HEK293 (cell line): ENCODE data around the gene CLIP1.

Experiments
- CTCF ChIA-PET: fragments of 350-600 bp; formaldehyde crosslinking; extraction: SDS; loops from one replicate; lab custom pipeline; 2021; ENCODE audit warnings: antibody characterized with exemption; lab: Yijun Ruan, JAX
- POLR2A ChIA-PET: fragments of 300-600 bp; formaldehyde crosslinking; extraction: SDS; loops from one replicate; lab custom pipeline; 2020; ENCODE audit warnings: antibody characterized with exemption, inconsistent platforms; lab: Yijun Ruan, JAX
- H3K27ac ChIP-seq: fragments of 200-500 bp; sonication (Bioruptor generic); 2 replicates; pipeline ENCODE4 v1.5.1; 2014; ENCODE audit warnings: low read depth, low read length, control low read depth, inconsistent platforms; ENCODE audit errors: extremely low read depth
- H3K36me3 ChIP-seq, 2 experiments: fragments of 200-500 bp in 1 of 2; sonication (Bioruptor generic) in 1 of 2; 1 replicate in 1 of 2; 2 replicates in 1 of 2; pipeline ENCODE4 v1.5.1; 2014 to 2017; ENCODE audit warnings: inconsistent platforms in 2 of 2, low read length in 2 of 2; ENCODE audit not compliant: control insufficient read depth in 2 of 2, insufficient read depth in 1 of 2
- H3K4me1 ChIP-seq: fragments of 200-500 bp; sonication (Bioruptor generic); 2 replicates; pipeline ENCODE4 v1.5.1; 2014; ENCODE audit warnings: mild to moderate bottlenecking, low read length, inconsistent platforms; ENCODE audit not compliant: control insufficient read depth, insufficient read depth
- H3K4me3 ChIP-seq: 2 replicates; pipeline ENCODE4 v1.5.1; 2011; ENCODE audit warnings: low read depth, mild to moderate bottlenecking, control low read depth, low read length, moderate library complexity
- H3K9me3 ChIP-seq: fragments of 200-500 bp; sonication (Bioruptor generic); 2 replicates; pipeline ENCODE4 v1.5.1; 2014; ENCODE audit warnings: low read depth, low read length, inconsistent platforms; ENCODE audit not compliant: control insufficient read depth, insufficient read depth
- BCL11B ChIP-seq: fragments of 450-650 bp; formaldehyde crosslinking; IDR thresholded peaks from 2 replicates; pipeline ENCODE4 v1.5.1; 2016; ENCODE audit warnings: low read depth, missing biosample characterization, missing genetic modification characterization
- KLF16 ChIP-seq: fragments of 450-650 bp; formaldehyde crosslinking; IDR thresholded peaks from 2 replicates; pipeline ENCODE4 v1.5.1; 2017; ENCODE audit warnings: missing biosample characterization, missing genetic modification characterization
- KLF7 ChIP-seq: fragments of 450-650 bp; formaldehyde crosslinking; IDR thresholded peaks from 2 replicates; pipeline ENCODE4 v1.5.1; 2016; ENCODE audit warnings: missing biosample characterization, missing genetic modification characterization, borderline replicate concordance
- WT1 ChIP-seq: fragments of 450-650 bp; formaldehyde crosslinking; IDR thresholded peaks from 2 replicates; pipeline ENCODE4 v1.5.1; 2016; ENCODE audit warnings: missing biosample characterization, missing genetic modification characterization
- ZBTB8A ChIP-seq: fragments of 450-650 bp; formaldehyde crosslinking; IDR thresholded peaks from 2 replicates; pipeline ENCODE4 v1.5.1; 2016; ENCODE audit warnings: missing biosample characterization, missing genetic modification characterization
- ZFP37 ChIP-seq: fragments of 450-650 bp; formaldehyde crosslinking; IDR thresholded peaks from 2 replicates; pipeline ENCODE4 v1.5.1; 2016; ENCODE audit warnings: missing biosample characterization, missing genetic modification characterization
- ZNF157 ChIP-seq: fragments of 450-650 bp; formaldehyde crosslinking; IDR thresholded peaks from 2 replicates; pipeline ENCODE4 v1.5.1; 2016; ENCODE audit warnings: missing biosample characterization, missing genetic modification characterization
- ZNF335 ChIP-seq: fragments of 450-650 bp; formaldehyde crosslinking; conservative IDR thresholded peaks from 2 replicates; pipeline ENCODE4 v1.5.1; 2016; ENCODE audit warnings: missing biosample characterization, missing genetic modification characterization
- ZNF354C ChIP-seq: fragments of 450-650 bp; formaldehyde crosslinking; IDR thresholded peaks from 2 replicates; pipeline ENCODE4 v1.5.1; 2016; ENCODE audit warnings: missing biosample characterization, missing genetic modification characterization, low read depth, borderline replicate concordance
- ZNF544 ChIP-seq: fragments of 450-650 bp; formaldehyde crosslinking; IDR thresholded peaks from 2 replicates; pipeline ENCODE4 v1.5.0; 2017; ENCODE audit warnings: missing biosample characterization, missing genetic modification characterization
- ZNF548 ChIP-seq: fragments of 450-650 bp; formaldehyde crosslinking; IDR thresholded peaks from 2 replicates; pipeline ENCODE4 v1.5.1; 2016; ENCODE audit warnings: missing biosample characterization, missing genetic modification characterization
- ZNF561 ChIP-seq: fragments of 450-650 bp; IDR thresholded peaks from 2 replicates; pipeline ENCODE4 v1.5.1; 2018; ENCODE audit warnings: missing biosample characterization, missing genetic modification characterization, borderline replicate concordance
- ZNF610 ChIP-seq: fragments of 450-650 bp; formaldehyde crosslinking; IDR thresholded peaks from 2 replicates; pipeline ENCODE4 v1.5.1; 2016; ENCODE audit warnings: missing biosample characterization, missing genetic modification characterization, borderline replicate concordance
- ZNF677 ChIP-seq: fragments of 450-650 bp; IDR thresholded peaks from 2 replicates; pipeline ENCODE4 v1.5.0; 2018; ENCODE audit warnings: missing biosample characterization, mild to moderate bottlenecking, missing genetic modification characterization, moderate library complexity
- ZNF76 ChIP-seq: fragments of 450-650 bp; formaldehyde crosslinking; IDR thresholded peaks from 2 replicates; pipeline ENCODE4; 2016; ENCODE audit warnings: low read depth, missing biosample characterization, missing genetic modification characterization, borderline replicate concordance
- TF ChIP-seq, protein P1 (sequence below): fragments of 450-650 bp; formaldehyde crosslinking; IDR thresholded peaks from 2 replicates; pipeline ENCODE4; 2016; ENCODE audit warnings: missing biosample characterization, missing genetic modification characterization
- TF ChIP-seq, protein P2 (sequence below): fragments of 450-650 bp; formaldehyde crosslinking; IDR thresholded peaks from 2 replicates; pipeline ENCODE4 v1.5.1; 2016; ENCODE audit warnings: missing biosample characterization, missing genetic modification characterization, borderline replicate concordance
- TF ChIP-seq, protein P3 (sequence below): fragments of 450-650 bp; formaldehyde crosslinking; IDR thresholded peaks from 2 replicates; pipeline ENCODE4 v1.5.1; 2016; ENCODE audit warnings: missing biosample characterization, missing genetic modification characterization
- TF ChIP-seq, protein P4 (sequence below): fragments of 450-650 bp; formaldehyde crosslinking; IDR thresholded peaks from 2 replicates; pipeline ENCODE4 v1.5.1; 2016; ENCODE audit warnings: missing biosample characterization, missing genetic modification characterization, low read depth
- TF ChIP-seq, protein P5 (sequence below): fragments of 450-650 bp; formaldehyde crosslinking; IDR thresholded peaks from 2 replicates; pipeline ENCODE4 v1.5.1; 2016; ENCODE audit warnings: missing biosample characterization, missing genetic modification characterization

CLIP1 gene

DNA sequence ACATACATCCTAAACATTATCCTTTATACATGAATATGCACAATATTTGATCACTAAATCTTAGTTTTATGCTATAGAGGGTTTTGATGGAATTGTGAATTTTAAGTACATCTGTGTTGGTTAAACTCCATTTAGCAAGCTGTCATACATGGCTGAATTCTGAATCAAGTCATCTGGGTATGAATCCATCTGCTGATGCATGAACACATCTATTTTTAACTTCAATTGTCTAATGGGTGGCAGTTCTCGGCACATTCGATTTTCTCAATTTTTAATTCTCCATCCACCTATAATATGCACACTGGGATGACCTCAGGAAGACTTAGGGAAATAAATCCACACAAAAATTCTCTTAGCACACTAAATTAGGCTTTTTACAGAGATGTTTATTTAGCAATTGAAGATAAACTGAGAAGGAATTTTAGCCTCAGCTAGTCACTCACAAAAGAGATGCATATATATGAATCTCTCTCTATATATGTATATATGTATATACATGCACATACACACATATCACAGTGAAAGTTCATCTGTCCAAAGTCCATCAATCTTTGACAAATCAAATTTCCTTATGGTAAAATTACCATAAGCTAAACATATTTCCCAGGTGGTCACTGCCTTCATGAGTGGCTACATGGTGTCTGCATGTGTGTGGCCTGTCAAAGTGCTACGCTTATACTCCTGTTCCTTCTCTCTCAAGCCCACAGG is 111.7 kb downstream of the CLIP1 start:
- ChIA-PET CTCF (interaction anchor here (1.2 kb wide), 2 partner anchors 21 to 25 kb away, joined by 3 read pairs; no protein-coding TSS in a partner anchor), POLR2A (no interaction called here)
- TF ChIP-seq ZNF354C (tag by site-specific recombination) (no peak), ZNF157 (tag by site-specific recombination) (no peak), BCL11B (tag by site-specific recombination) (no peak), ZNF610 (tag by site-specific recombination) (no peak), ZNF677 (tag by site-specific recombination) (no peak)
- TF ChIP-seq, protein P1, sequence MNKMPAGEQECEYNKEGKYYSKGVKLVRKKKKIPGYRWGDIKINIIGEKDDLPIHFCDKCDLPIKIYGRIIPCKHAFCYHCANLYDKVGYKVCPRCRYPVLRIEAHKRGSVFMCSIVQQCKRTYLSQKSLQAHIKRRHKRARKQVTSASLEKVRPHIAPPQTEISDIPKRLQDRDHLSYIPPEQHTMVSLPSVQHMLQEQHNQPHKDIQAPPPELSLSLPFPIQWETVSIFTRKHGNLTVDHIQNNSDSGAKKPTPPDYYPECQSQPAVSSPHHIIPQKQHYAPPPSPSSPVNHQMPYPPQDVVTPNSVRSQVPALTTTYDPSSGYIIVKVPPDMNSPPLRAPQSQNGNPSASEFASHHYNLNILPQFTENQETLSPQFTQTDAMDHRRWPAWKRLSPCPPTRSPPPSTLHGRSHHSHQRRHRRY (tag by site-specific recombination): no peak
- TF ChIP-seq, protein P2, sequence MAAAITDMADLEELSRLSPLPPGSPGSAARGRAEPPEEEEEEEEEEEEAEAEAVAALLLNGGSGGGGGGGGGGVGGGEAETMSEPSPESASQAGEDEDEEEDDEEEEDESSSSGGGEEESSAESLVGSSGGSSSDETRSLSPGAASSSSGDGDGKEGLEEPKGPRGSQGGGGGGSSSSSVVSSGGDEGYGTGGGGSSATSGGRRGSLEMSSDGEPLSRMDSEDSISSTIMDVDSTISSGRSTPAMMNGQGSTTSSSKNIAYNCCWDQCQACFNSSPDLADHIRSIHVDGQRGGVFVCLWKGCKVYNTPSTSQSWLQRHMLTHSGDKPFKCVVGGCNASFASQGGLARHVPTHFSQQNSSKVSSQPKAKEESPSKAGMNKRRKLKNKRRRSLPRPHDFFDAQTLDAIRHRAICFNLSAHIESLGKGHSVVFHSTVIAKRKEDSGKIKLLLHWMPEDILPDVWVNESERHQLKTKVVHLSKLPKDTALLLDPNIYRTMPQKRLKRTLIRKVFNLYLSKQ (tag by site-specific recombination): no peak
- TF ChIP-seq, protein P3, sequence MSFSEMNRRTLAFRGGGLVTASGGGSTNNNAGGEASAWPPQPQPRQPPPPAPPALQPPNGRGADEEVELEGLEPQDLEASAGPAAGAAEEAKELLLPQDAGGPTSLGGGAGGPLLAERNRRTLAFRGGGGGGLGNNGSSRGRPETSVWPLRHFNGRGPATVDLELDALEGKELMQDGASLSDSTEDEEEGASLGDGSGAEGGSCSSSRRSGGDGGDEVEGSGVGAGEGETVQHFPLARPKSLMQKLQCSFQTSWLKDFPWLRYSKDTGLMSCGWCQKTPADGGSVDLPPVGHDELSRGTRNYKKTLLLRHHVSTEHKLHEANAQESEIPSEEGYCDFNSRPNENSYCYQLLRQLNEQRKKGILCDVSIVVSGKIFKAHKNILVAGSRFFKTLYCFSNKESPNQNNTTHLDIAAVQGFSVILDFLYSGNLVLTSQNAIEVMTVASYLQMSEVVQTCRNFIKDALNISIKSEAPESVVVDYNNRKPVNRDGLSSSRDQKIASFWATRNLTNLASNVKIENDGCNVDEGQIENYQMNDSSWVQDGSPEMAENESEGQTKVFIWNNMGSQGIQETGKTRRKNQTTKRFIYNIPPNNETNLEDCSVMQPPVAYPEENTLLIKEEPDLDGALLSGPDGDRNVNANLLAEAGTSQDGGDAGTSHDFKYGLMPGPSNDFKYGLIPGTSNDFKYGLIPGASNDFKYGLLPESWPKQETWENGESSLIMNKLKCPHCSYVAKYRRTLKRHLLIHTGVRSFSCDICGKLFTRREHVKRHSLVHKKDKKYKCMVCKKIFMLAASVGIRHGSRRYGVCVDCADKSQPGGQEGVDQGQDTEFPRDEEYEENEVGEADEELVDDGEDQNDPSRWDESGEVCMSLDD (tag by site-specific recombination): no peak
- H3K9me3 ChIP-seq: no peaks in the 10 kb centered on the region
- H3K36me3 ChIP-seq: peaks cover under 1 to 25% of the 10 kb centered on the region in 2 experiments; a peak in 2 of 3 replicates
- no peak overlapping the region for H3K4me3 ChIP-seq
- no peak overlapping the region for H3K27ac ChIP-seq
- H3K4me1 ChIP-seq: no peaks in the 10 kb centered on the region

DNA sequence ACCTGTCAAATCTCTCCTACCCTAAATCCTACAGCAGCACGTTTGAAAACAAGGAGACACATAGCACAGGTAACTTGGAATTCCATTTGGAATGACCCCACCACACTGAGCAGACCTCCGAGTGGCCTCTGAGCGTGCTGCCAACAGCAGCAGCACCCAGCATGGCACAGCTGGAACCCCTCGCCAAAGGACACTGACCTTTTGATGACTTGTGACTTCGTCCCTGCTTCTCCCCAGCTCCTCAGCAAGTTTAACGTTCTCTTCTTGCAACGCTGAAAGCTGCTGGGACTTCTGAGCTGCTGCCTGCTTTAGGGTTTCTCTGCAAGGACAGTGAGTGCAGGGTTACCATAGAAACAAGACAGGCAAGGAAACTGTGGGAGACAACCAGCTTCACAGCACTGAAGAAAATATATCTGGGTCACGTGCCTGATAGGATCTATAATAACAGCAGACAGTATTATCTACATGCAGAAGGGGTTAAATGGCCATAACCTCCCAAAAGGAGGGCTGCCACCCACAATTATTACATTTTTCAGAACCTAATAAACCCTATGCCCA is 112.8 kb downstream of the CLIP1 start:
- CTCF ChIA-PET: interaction anchor here (0.5 to 1.4 kb wide), 3 partner anchors 26 to 192 kb away, joined by 3 to 6 read pairs (median 4); no protein-coding TSS in a partner anchor
- Histone ChIP-seq H3K36me3 (peaks cover 0 to 19% of the 10 kb centered on the region in 2 experiments; a peak in 1 of 3 replicates), H3K9me3 (no peaks in the 10 kb centered on the region), H3K27ac (no peak overlapping the region), H3K4me1 (no peaks in the 10 kb centered on the region), H3K4me3 (no peak overlapping the region)
- POLR2A ChIA-PET: interaction anchor here (0.6 kb wide), 1 partner anchor 98 kb away, joined by 4 read pairs; no protein-coding TSS in a partner anchor
- TF ChIP-seq ZNF76 (no peak), ZBTB8A (tag by site-specific recombination) (no peak), ZNF548 (no peak), KLF7 (tag by site-specific recombination) (no peak), ZNF335 (no peak), WT1 (tag by site-specific recombination) (no peak), ZNF561 (tag by site-specific recombination) (no peak), KLF16 (tag by site-specific recombination) (no peak), ZFP37 (tag by site-specific recombination) (no peak), ZNF544 (tag by site-specific recombination) (no peak)
- TF ChIP-seq, protein P4, sequence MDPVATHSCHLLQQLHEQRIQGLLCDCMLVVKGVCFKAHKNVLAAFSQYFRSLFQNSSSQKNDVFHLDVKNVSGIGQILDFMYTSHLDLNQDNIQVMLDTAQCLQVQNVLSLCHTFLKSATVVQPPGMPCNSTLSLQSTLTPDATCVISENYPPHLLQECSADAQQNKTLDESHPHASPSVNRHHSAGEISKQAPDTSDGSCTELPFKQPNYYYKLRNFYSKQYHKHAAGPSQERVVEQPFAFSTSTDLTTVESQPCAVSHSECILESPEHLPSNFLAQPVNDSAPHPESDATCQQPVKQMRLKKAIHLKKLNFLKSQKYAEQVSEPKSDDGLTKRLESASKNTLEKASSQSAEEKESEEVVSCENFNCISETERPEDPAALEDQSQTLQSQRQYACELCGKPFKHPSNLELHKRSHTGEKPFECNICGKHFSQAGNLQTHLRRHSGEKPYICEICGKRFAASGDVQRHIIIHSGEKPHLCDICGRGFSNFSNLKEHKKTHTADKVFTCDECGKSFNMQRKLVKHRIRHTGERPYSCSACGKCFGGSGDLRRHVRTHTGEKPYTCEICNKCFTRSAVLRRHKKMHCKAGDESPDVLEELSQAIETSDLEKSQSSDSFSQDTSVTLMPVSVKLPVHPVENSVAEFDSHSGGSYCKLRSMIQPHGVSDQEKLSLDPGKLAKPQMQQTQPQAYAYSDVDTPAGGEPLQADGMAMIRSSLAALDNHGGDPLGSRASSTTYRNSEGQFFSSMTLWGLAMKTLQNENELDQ (tag by site-specific recombination): no peak
- TF ChIP-seq, protein P5, sequence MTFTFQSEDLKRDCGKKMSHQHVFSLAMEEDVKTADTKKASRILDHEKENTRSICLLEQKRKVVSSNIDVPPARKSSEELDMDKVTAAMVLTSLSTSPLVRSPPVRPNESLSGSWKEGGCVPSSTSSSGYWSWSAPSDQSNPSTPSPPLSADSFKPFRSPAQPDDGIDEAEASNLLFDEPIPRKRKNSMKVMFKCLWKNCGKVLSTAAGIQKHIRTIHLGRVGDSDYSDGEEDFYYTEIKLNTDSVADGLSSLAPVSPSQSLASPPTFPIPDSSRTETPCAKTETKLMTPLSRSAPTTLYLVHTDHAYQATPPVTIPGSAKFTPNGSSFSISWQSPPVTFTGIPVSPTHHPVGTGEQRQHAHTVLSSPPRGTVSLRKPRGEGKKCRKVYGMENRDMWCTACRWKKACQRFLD (tag by site-specific recombination): no peak
